ENCODE measurements around the gene MAN1A1. TPM values are rescaled to one million over a fixed set of nuclear protein-coding genes. Genes with fewer than 3 reads are reported as not detected.

The MAN1A1 gene
- total RNA-seq, 4 donors from 2014 or later = 17.8 to 34.7 (median 29.9) TPM

- TF ChIP-seq POLR2AphosphoS5 (IDR thresholded peaks at IDR 0.05) = no peak
- no peak for TF ChIP-seq POLR2A (IDR thresholded peaks at IDR 0.05)
- TF ChIP-seq EP300 (IDR thresholded peaks at IDR 0.05) = no peak
- no peak for TF ChIP-seq CTCF (IDR thresholded peaks at IDR 0.05)
- DNase-seq (ENCODE audit: low spot score in 2 of 2) = no peak
- Histone ChIP-seq H3K9me3 (no peaks in the 10 kb centered on the region), H3K36me3 (no peaks in the 10 kb centered on the region), H3K4me1 (peaks cover 25% of the 10 kb centered on the region), H3K27ac (no peak overlapping the region), H3K27me3 (no peaks in the 10 kb centered on the region), H3K4me3 (no peak overlapping the region)
- WGBS = 79% methylated on average over 3 of the region's 3 CpGs
Observed at GRCh38 chr6:119342430-119342829, 7.1 kb downstream of the MAN1A1 start.

- WGBS = 69% methylated on average over 8 of the region's 8 CpGs
- H3K9me3 ChIP-seq = no peaks in the 10 kb centered on the region
- H3K36me3 ChIP-seq = no peaks in the 10 kb centered on the region
- no peak overlapping the region for H3K27ac ChIP-seq
- TF ChIP-seq CTCF (IDR thresholded peaks at IDR 0.05) (no peak), POLR2AphosphoS5 (IDR thresholded peaks at IDR 0.05) (no peak), EP300 (IDR thresholded peaks at IDR 0.05) (no peak), POLR2A (IDR thresholded peaks at IDR 0.05) (no peak)
- H3K4me3 ChIP-seq = peak overlapping the region; percentile 28
- no peaks in the 10 kb centered on the region for H3K27me3 ChIP-seq
- no peak for DNase-seq (ENCODE audit: low spot score in 2 of 2)
- peaks cover 27% of the 10 kb centered on the region for H3K4me1 ChIP-seq
Observed at GRCh38 chr6:119340796-119341487, 8.6 kb downstream of the MAN1A1 start.

GRCh38 chr6:119339941-119340456, 9.6 kb downstream of the MAN1A1 start:
- H3K9me3 ChIP-seq = no peaks in the 10 kb centered on the region
- H3K4me1 ChIP-seq = peaks cover 37% of the 10 kb centered on the region
- DNase-seq (ENCODE audit: low spot score in 2 of 2) = no peak
- no peaks in the 10 kb centered on the region for H3K27me3 ChIP-seq
- no peak overlapping the region for H3K4me3 ChIP-seq
- 83% methylated on average over 4 of the region's 4 CpGs for WGBS
- no peak overlapping the region for H3K27ac ChIP-seq
- TF ChIP-seq CTCF (IDR thresholded peaks at IDR 0.05) (no peak), EP300 (IDR thresholded peaks at IDR 0.05) (no peak), POLR2A (IDR thresholded peaks at IDR 0.05) (no peak), POLR2AphosphoS5 (IDR thresholded peaks at IDR 0.05) (no peak)
- no peaks in the 10 kb centered on the region for H3K36me3 ChIP-seq

GRCh38 chr6:119337762-119338161, 11.8 kb downstream of the MAN1A1 start:
- no peak for DNase-seq (ENCODE audit: low spot score in 2 of 2)
- WGBS = 87% methylated on average over 1 of the region's 1 CpG
- Histone ChIP-seq H3K27me3 (no peaks in the 10 kb centered on the region), H3K4me3 (no peak overlapping the region), H3K4me1 (peaks cover 43% of the 10 kb centered on the region), H3K9me3 (no peaks in the 10 kb centered on the region), H3K36me3 (no peaks in the 10 kb centered on the region), H3K27ac (no peak overlapping the region)
- no peak for TF ChIP-seq POLR2A (IDR thresholded peaks at IDR 0.05)
- TF ChIP-seq POLR2AphosphoS5 (IDR thresholded peaks at IDR 0.05) = no peak
- no peak for TF ChIP-seq CTCF (IDR thresholded peaks at IDR 0.05)
- no peak for TF ChIP-seq EP300 (IDR thresholded peaks at IDR 0.05)

- H3K4me1 ChIP-seq = peaks cover 43% of the 10 kb centered on the region
- H3K36me3 ChIP-seq = no peaks in the 10 kb centered on the region
- no peaks in the 10 kb centered on the region for H3K9me3 ChIP-seq
- H3K27me3 ChIP-seq = no peaks in the 10 kb centered on the region
- 95% methylated on average over 5 of the region's 5 CpGs for WGBS
- H3K4me3 ChIP-seq = no peak overlapping the region
- no peak for DNase-seq (ENCODE audit: low spot score in 2 of 2)
- TF ChIP-seq POLR2AphosphoS5 (IDR thresholded peaks at IDR 0.05) (no peak), POLR2A (IDR thresholded peaks at IDR 0.05) (no peak), EP300 (IDR thresholded peaks at IDR 0.05) (no peak), CTCF (IDR thresholded peaks at IDR 0.05) (no peak)
- H3K27ac ChIP-seq = no peak overlapping the region
Observed at GRCh38 chr6:119337252-119337651, 12.3 kb downstream of the MAN1A1 start.

All from suprapubic skin (tissue), 4 donors.